ENCODE data around the gene KCNN1. TPM values are rescaled to one million over a fixed set of nuclear protein-coding genes. Genes with fewer than 3 reads are reported as not detected.

KCNN1 gene
- total and polyA plus RNA-seq, 9 of the 15 experiments (the other 6 are each of a cell fraction or from before 2014, with no cell fraction given): 0.01 to 6.2 (median 0.72) TPM

- no peak for TF ChIP-seq CAMTA2 (CRISPR knock-in tag; conservative IDR thresholded peaks at IDR 0.05)
- TF ChIP-seq, protein P1, sequence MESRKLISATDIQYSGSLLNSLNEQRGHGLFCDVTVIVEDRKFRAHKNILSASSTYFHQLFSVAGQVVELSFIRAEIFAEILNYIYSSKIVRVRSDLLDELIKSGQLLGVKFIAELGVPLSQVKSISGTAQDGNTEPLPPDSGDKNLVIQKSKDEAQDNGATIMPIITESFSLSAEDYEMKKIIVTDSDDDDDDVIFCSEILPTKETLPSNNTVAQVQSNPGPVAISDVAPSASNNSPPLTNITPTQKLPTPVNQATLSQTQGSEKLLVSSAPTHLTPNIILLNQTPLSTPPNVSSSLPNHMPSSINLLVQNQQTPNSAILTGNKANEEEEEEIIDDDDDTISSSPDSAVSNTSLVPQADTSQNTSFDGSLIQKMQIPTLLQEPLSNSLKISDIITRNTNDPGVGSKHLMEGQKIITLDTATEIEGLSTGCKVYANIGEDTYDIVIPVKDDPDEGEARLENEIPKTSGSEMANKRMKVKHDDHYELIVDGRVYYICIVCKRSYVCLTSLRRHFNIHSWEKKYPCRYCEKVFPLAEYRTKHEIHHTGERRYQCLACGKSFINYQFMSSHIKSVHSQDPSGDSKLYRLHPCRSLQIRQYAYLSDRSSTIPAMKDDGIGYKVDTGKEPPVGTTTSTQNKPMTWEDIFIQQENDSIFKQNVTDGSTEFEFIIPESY (CRISPR knock-in tag; IDR thresholded peaks at IDR 0.05): peak; percentile 62; the same call in 1 of the 2 replicates
- no peak for TF ChIP-seq NR2C1 (IDR thresholded peaks at IDR 0.05)
- no peak for TF ChIP-seq NR2C1 (tag; IDR thresholded peaks at IDR 0.05)
- no peak for TF ChIP-seq NFATC3 (IDR thresholded peaks at IDR 0.05)
- TF ChIP-seq ZNF263 (CRISPR knock-in tag; IDR thresholded peaks at IDR 0.05; ENCODE audit: borderline replicate concordance): no peak; the same call in 1 of the 2 replicates
- TF ChIP-seq ZNF274 (IDR thresholded peaks at IDR 0.05; ENCODE audit: borderline replicate concordance, low read depth, low read length): no peak
- peak; percentile 92 for TF ChIP-seq CHD4 (IDR thresholded peaks at IDR 0.05; ENCODE audit: insufficient read depth, insufficient replicate concordance, low read depth, low read length, poor library complexity, severe bottlenecking)
- TF ChIP-seq FOXA3 (CRISPR knock-in tag; conservative IDR thresholded peaks at IDR 0.05 in 1 of 2, IDR thresholded peaks at IDR 0.05 in 1 of 2): no peak
- no peak for TF ChIP-seq WHSC1 (IDR thresholded peaks at IDR 0.05; ENCODE audit: low read length)
- no peak for TF ChIP-seq STAG1 (CRISPR knock-in tag; IDR thresholded peaks at IDR 0.05; ENCODE audit: borderline replicate concordance)
- TF ChIP-seq ATF1 (CRISPR knock-in tag; IDR thresholded peaks at IDR 0.05): no peak
- peak; percentile 49 for TF ChIP-seq ATF1 (tag; IDR thresholded peaks at IDR 0.05)
- TF ChIP-seq SIRT6 (IDR thresholded peaks at IDR 0.05; ENCODE audit: low read depth, low read length): no peak
- peak; percentile 71; the same call in 1 of the 2 replicates for TF ChIP-seq CTBP1 (IDR thresholded peaks at IDR 0.05; ENCODE audit: borderline replicate concordance)
- TF ChIP-seq, protein P2, sequence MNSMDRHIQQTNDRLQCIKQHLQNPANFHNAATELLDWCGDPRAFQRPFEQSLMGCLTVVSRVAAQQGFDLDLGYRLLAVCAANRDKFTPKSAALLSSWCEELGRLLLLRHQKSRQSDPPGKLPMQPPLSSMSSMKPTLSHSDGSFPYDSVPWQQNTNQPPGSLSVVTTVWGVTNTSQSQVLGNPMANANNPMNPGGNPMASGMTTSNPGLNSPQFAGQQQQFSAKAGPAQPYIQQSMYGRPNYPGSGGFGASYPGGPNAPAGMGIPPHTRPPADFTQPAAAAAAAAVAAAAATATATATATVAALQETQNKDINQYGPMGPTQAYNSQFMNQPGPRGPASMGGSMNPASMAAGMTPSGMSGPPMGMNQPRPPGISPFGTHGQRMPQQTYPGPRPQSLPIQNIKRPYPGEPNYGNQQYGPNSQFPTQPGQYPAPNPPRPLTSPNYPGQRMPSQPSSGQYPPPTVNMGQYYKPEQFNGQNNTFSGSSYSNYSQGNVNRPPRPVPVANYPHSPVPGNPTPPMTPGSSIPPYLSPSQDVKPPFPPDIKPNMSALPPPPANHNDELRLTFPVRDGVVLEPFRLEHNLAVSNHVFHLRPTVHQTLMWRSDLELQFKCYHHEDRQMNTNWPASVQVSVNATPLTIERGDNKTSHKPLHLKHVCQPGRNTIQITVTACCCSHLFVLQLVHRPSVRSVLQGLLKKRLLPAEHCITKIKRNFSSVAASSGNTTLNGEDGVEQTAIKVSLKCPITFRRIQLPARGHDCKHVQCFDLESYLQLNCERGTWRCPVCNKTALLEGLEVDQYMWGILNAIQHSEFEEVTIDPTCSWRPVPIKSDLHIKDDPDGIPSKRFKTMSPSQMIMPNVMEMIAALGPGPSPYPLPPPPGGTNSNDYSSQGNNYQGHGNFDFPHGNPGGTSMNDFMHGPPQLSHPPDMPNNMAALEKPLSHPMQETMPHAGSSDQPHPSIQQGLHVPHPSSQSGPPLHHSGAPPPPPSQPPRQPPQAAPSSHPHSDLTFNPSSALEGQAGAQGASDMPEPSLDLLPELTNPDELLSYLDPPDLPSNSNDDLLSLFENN (IDR thresholded peaks at IDR 0.05; ENCODE audit: low read depth in 2 of 2, low read length in 2 of 2): peak in 1 of 2 experiments; percentile 91; a peak in 2 of 4 replicates
- peak; percentile 88 for TF ChIP-seq PML (IDR thresholded peaks at IDR 0.05; ENCODE audit: low read length)
- no peak for TF ChIP-seq PRDM10 (IDR thresholded peaks at IDR 0.05; ENCODE audit: partially characterized antibody)
- TF ChIP-seq MTA2 (IDR thresholded peaks at IDR 0.05; ENCODE audit: low read depth): peak; percentile 93
Observed at GRCh38 chr19:17999684-18000479, 33.0 kb downstream of the KCNN1 start (continued).

Data from K562 (cell line).